ENCODE data around the gene HTR6.

HTR6 gene

GRCh38 chr1:19650416-19651140, 14.1 kb upstream of the HTR6 start:
- no peak for TF ChIP-seq CTCF (conservative IDR thresholded peaks at IDR 0.05; ENCODE audit: control insufficient read depth, insufficient read depth, low read depth, low read length)
- DNase-seq (ENCODE audit: low read depth) = no peak
- H3K4me3 ChIP-seq (ENCODE audit: control insufficient read depth, low read depth, low read length) = no peak overlapping the region

DNA sequence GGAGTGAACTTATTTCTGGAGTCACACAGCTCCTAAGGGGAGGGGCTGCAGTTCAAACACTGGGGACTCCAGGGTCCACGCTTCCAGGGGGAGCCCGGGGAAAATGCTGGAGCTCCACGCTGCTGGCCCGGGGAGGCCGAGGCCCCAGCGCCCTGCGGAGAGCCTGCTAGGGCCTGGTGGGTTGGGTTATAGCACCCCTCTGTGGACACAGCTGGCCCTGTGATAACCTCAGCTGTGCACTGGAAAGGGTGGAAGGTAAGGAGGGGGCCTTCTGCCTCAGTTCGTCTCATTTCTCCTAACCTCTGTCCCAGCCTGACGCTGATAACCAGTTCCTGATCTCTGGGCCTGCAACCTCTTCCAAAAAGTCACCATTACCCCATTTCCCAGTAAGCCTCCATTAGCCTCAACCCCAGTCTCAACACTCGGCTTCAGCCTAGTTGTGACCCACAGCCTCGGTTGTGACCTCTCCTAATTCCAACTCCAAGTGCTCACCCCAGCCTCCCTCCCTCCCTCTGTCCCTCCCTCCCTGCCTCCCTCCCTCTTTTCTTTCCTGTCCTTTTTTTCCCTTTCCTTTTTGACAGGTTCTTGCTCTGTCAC, 13.4 kb upstream of the HTR6 start:
- no peak overlapping the region for H3K4me3 ChIP-seq (ENCODE audit: control insufficient read depth, low read depth, low read length)
- TF ChIP-seq CTCF (conservative IDR thresholded peaks at IDR 0.05; ENCODE audit: control insufficient read depth, insufficient read depth, low read depth, low read length) = peak; percentile 79
- DNase-seq (ENCODE audit: low read depth) = peak; percentile 63

- DNase-seq (ENCODE audit: low read depth) = peak; percentile 40
Observed at GRCh38 chr1:19654386-19654785, 10.3 kb upstream of the HTR6 start.

DNA sequence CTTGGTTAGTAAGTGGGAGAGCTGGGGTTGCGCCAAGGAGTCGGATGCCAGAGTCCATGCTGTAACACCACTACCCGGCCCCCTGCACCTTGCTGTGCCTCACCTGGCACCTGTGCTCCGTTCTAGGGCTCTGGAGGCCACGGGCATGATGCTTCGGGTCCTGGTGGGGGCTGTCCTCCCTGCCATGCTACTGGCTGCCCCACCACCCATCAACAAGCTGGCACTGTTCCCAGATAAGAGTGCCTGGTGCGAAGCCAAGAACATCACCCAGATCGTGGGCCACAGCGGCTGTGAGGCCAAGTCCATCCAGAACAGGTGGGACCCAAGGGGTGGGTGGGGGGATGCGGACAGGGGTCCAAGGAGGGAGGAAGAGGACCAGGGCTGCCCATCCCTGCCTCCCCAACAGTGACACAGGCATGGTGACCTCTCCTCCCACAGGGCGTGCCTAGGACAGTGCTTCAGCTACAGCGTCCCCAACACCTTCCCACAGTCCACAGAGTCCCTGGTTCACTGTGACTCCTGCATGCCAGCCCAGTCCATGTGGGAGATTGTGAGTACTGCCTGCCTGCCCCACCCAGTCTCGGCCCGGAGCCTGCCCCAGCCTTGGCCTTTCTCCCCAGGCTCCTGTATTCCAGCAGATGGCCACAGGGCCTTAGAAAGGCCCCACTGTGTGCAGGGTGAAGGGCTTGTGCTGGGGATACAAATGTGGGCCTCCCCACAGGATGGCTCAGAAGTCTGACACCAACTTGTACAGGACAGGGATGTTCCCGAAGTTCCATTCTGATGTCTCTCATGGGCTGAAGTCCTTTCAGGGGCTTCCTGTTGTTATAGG, 9.6 kb upstream of the HTR6 start:
- no peak for TF ChIP-seq CTCF (conservative IDR thresholded peaks at IDR 0.05; ENCODE audit: control insufficient read depth, insufficient read depth, low read depth, low read length)
- no peak for DNase-seq (ENCODE audit: low read depth)
- H3K4me3 ChIP-seq (ENCODE audit: control insufficient read depth, low read depth, low read length) = no peak overlapping the region

More at GRCh38 chr1:19654386-19654785, 10.3 kb upstream of the HTR6 start:
- TF ChIP-seq CTCF (conservative IDR thresholded peaks at IDR 0.05; ENCODE audit: control insufficient read depth, insufficient read depth, low read depth, low read length) = no peak
- no peak overlapping the region for H3K4me3 ChIP-seq (ENCODE audit: control insufficient read depth, low read depth, low read length)

- no peak for TF ChIP-seq CTCF (conservative IDR thresholded peaks at IDR 0.05; ENCODE audit: control insufficient read depth, insufficient read depth, low read depth, low read length)
- no peak for DNase-seq (ENCODE audit: low read depth)
- no peak overlapping the region for H3K4me3 ChIP-seq (ENCODE audit: control insufficient read depth, low read depth, low read length)
Observed at GRCh38 chr1:19655718-19656080, 9.0 kb upstream of the HTR6 start.

DNA sequence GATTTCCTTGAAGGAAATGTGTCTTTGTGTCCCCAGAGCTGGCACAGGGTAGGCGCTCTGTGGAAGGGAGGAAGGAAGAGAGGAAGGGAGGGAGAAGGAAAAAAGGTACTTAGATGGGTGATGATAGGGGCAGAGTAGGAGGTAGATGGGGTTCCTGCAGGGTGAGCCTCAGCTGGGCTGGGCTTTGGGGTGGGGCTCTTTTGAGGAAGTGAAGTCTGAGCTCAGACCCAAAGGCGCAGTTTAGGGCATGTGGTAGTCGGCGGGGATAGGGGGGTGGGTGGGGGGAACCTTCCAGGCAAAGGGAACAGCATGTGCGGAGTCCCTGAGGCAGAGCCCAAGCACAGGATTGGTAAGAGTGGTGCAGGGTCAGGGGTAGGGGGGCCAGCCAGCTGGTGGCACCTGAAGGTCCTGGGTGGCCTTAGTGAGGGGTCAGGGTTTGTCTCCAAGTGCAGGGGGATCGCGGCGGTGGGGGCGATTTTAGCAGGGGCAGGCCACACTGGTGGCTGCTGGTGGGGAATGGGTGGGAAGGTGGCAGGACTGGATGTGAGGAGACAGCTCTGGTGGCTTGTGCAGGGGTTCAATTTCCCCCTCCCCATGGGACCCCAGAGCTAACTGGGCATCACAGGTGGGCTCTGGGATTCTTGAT, 8.4 kb upstream of the HTR6 start:
- no peak for TF ChIP-seq CTCF (conservative IDR thresholded peaks at IDR 0.05; ENCODE audit: control insufficient read depth, insufficient read depth, low read depth, low read length)
- no peak for DNase-seq (ENCODE audit: low read depth)
- no peak overlapping the region for H3K4me3 ChIP-seq (ENCODE audit: control insufficient read depth, low read depth, low read length)
